IMR-90 (cell line): ENCODE measurements around the gene ZFR. TPM values are rescaled to one million over a fixed set of nuclear protein-coding genes. Genes with fewer than 3 reads are reported as not detected.

Experiments
- ATAC-seq: fragments of 200-7000 bp; cut with Tn5 transposase; 2 replicates; pipeline ENCODE4 v1.9.1; 2020; ENCODE audit warnings: low read depth, mild to moderate bottlenecking, moderate library complexity
- BruUV-seq: library from RNA; stranded (reverse); fragments of 400-500 nt; replicated peaks from 2 replicates; lab custom pipeline; 2021; lab: Mats Ljungman, UMichigan
- CTCF ChIA-PET: fragments of 300-600 bp; formaldehyde crosslinking; extraction: SDS; loops from one replicate; lab custom pipeline; 2021; ENCODE audit warnings: antibody characterized with exemption; lab: Yijun Ruan, JAX
- POLR2A ChIA-PET: fragments of 300-600 bp; sonication (Branson Sonifier 250); formaldehyde crosslinking; loops from one replicate; lab custom pipeline; 2022; ENCODE audit warnings: antibody characterized with exemption; ENCODE audit not compliant: unreplicated experiment; lab: Charles Lee
- DNase-seq: peaks from one replicate; pipeline ENCODE4 v3.0.0; 2013
- H2AFZ ChIP-seq: replicated peaks from 2 replicates; pipeline ENCODE3; 2013; ENCODE audit warnings: low read length, mild to moderate bottlenecking; ENCODE audit not compliant: poor library complexity
- H2AK5ac ChIP-seq: 2 replicates; pipeline ENCODE4 v1.6.1; 2013; ENCODE audit warnings: low read depth, low read length, inconsistent platforms
- H2AK9ac ChIP-seq: replicated peaks from 2 replicates; pipeline ENCODE3; 2013; ENCODE audit warnings: mild to moderate bottlenecking, low read depth, low read length, moderate library complexity; ENCODE audit not compliant: poor library complexity
- H2BK120ac ChIP-seq: 2 replicates; pipeline ENCODE4 v1.6.1; 2013; ENCODE audit warnings: low read depth, low read length, inconsistent platforms
- H2BK15ac ChIP-seq: 3 replicates; pipeline ENCODE4 v1.6.1; 2013; ENCODE audit warnings: low read depth, low read length, inconsistent platforms
- H2BK20ac ChIP-seq: 2 replicates; pipeline ENCODE4 v1.6.1; 2013; ENCODE audit warnings: low read depth, mild to moderate bottlenecking, inconsistent platforms, low read length, moderate library complexity
- H2BK5ac ChIP-seq: 2 replicates; pipeline ENCODE4 v1.6.1; 2013; ENCODE audit warnings: mild to moderate bottlenecking, low read depth, low read length, inconsistent platforms; ENCODE audit not compliant: poor library complexity, severe bottlenecking
- H3K14ac ChIP-seq: replicated peaks from 2 replicates; pipeline ENCODE4 v1.6.1; 2013; ENCODE audit warnings: low read depth, low read length, inconsistent platforms
- H3K18ac ChIP-seq: 2 replicates; pipeline ENCODE4 v1.6.1; 2013; ENCODE audit warnings: low read depth, low read length, control low read depth
- H3K23ac ChIP-seq: 2 replicates; pipeline ENCODE4 v1.6.1; 2013; ENCODE audit warnings: low read depth, low read length, inconsistent platforms
- H3K27ac ChIP-seq: 2 replicates; pipeline ENCODE4 v1.5.1; 2013; ENCODE audit warnings: mild to moderate bottlenecking, control low read depth, low read length; ENCODE audit not compliant: insufficient read depth
- H3K27me3 ChIP-seq: 2 replicates; pipeline ENCODE4 v1.6.1; 2013; ENCODE audit warnings: low read length; ENCODE audit not compliant: control insufficient read depth, insufficient read depth
- H3K36me3 ChIP-seq: 2 replicates; pipeline ENCODE4 v1.6.1; 2013; ENCODE audit warnings: low read length, mixed read lengths; ENCODE audit not compliant: control insufficient read depth, insufficient read depth
- H3K4ac ChIP-seq: 2 replicates; pipeline ENCODE4 v1.6.1; 2013; ENCODE audit warnings: low read depth, low read length, inconsistent platforms
- H3K4me1 ChIP-seq: 2 replicates; pipeline ENCODE4 v1.6.1; 2013; ENCODE audit warnings: low read length, mixed read lengths; ENCODE audit not compliant: control insufficient read depth, insufficient read depth
- H3K4me2 ChIP-seq: 2 replicates; pipeline ENCODE4 v1.6.1; 2013; ENCODE audit warnings: low read depth, mild to moderate bottlenecking, control low read depth, low read length, moderate library complexity
- H3K4me3 ChIP-seq: 2 replicates; pipeline ENCODE4 v1.5.1; 2013; ENCODE audit warnings: low read depth, mild to moderate bottlenecking, control low read depth, low read length, moderate library complexity; ENCODE audit not compliant: insufficient read depth
- H3K56ac ChIP-seq: 2 replicates; pipeline ENCODE4 v1.6.1; 2013; ENCODE audit warnings: low read length, inconsistent platforms; ENCODE audit not compliant: insufficient read depth; ENCODE audit errors: extremely low read depth
- H3K79me1 ChIP-seq, 2 experiments: 2 replicates each; pipeline ENCODE4 v1.6.1; 2013; ENCODE audit warnings: low read length in 2 of 2, inconsistent platforms in 1 of 2, low read depth in 1 of 2
- H3K9ac ChIP-seq: 2 replicates; pipeline ENCODE4 v1.6.1; 2013; ENCODE audit warnings: low read depth, low read length, control low read depth
- H3K9me1 ChIP-seq: 2 replicates; pipeline ENCODE4 v1.6.1; 2013; ENCODE audit warnings: low read length, inconsistent platforms; ENCODE audit not compliant: insufficient read depth
- H3K9me3 ChIP-seq: 2 replicates; pipeline ENCODE4 v1.6.1; 2013; ENCODE audit warnings: low read length; ENCODE audit not compliant: control insufficient read depth, insufficient read depth
- H4K20me1 ChIP-seq: 2 replicates; pipeline ENCODE4 v1.6.1; 2013; ENCODE audit warnings: low read length, inconsistent platforms; ENCODE audit not compliant: insufficient read depth
- H4K5ac ChIP-seq: 2 replicates; pipeline ENCODE4 v1.6.1; 2013; ENCODE audit warnings: mild to moderate bottlenecking, low read depth, low read length, control low read depth
- H4K8ac ChIP-seq, 2 experiments: 2 replicates each; pipeline ENCODE4 v1.6.1; 2013; ENCODE audit warnings: low read depth in 2 of 2, low read length in 2 of 2, control low read depth in 1 of 2, inconsistent platforms in 1 of 2
- H4K91ac ChIP-seq: 2 replicates; pipeline ENCODE4 v1.6.1; 2013; ENCODE audit warnings: low read depth, low read length, inconsistent platforms; ENCODE audit not compliant: insufficient read depth
- CHD1 ChIP-seq: IDR thresholded peaks from 2 replicates; pipeline ENCODE4 v1.6.1; 2012; ENCODE audit warnings: low read depth, low read length, improper control_type of control experiment
- MAZ ChIP-seq: IDR thresholded peaks from 2 replicates; pipeline ENCODE4 v1.6.1; 2012; ENCODE audit warnings: low read depth, mild to moderate bottlenecking, low read length, improper control_type of control experiment, moderate library complexity, borderline replicate concordance
- RCOR1 ChIP-seq: IDR thresholded peaks from 2 replicates; pipeline ENCODE4 v1.6.1; 2012; ENCODE audit warnings: mild to moderate bottlenecking, low read length, improper control_type of control experiment; ENCODE audit not compliant: insufficient replicate concordance
- RFX5 ChIP-seq: IDR thresholded peaks from 2 replicates; pipeline ENCODE4 v1.8.0; 2012; ENCODE audit warnings: low read depth, mild to moderate bottlenecking, low read length, moderate library complexity
- WGBS, 2 experiments: methylation state at CpG; one replicate each; pipeline versions ENCODE4 v1.1.5 to v1.1.7; 2013; ENCODE audit warnings: missing lambda C conversion rate in 2 of 2; ENCODE audit not compliant: insufficient read length in 1 of 2; ENCODE audit errors: extremely low coverage in 2 of 2; 5-methylcytosine and 5-hydroxymethylcytosine counted together
- dilution Hi-C: fragments of 300-500 bp; cut with HindIII; formaldehyde crosslinking; loops from one replicate; pipeline ENCODE4 v1.14.3; 2018; ENCODE audit warnings: low sequenced_read_pairs; ENCODE audit not compliant: unreplicated experiment
- in situ Hi-C: fragments of 300-500 bp; cut with MboI; formaldehyde crosslinking; loops from 3 replicates; pipeline ENCODE4 v1.14.3; 2019; ENCODE audit warnings: low sequenced_read_pairs, inconsistent platforms, mixed read lengths
- intact Hi-C: fragments of 100-400 bp; cut with micrococcal nuclease; formaldehyde crosslinking; loops from 2 replicates; pipeline ENCODE4 v1.10.0; 2022
- polyA plus RNA-seq, 3 experiments: library from polyadenylated mRNA; depleted of rRNA; stranded (reverse); fragments of >200 nt; gene quantifications; 2 replicates each; pipeline ENCODE4 v1.2.3, GENCODE V29; 2012; ENCODE audit warnings: low replicate concordance in 1 of 3
- total RNA-seq: library from RNA; depleted of rRNA; stranded (reverse); fragments of >200 nt; gene quantifications from 2 replicates; pipeline ENCODE4 v1.2.3, GENCODE V29; 2012
- TF ChIP-seq, protein P1 (sequence below): fragments of 150-350 bp; IDR thresholded peaks from 2 replicates; pipeline ENCODE4 v1.6.1; 2016; ENCODE audit warnings: low read depth, mild to moderate bottlenecking, low read length, moderate library complexity, borderline replicate concordance

The ZFR gene
- total and polyA plus RNA-seq, 2 of the 4 experiments (the other 2 are of a cell fraction) = 30.4 to 81.4 TPM

DNA sequence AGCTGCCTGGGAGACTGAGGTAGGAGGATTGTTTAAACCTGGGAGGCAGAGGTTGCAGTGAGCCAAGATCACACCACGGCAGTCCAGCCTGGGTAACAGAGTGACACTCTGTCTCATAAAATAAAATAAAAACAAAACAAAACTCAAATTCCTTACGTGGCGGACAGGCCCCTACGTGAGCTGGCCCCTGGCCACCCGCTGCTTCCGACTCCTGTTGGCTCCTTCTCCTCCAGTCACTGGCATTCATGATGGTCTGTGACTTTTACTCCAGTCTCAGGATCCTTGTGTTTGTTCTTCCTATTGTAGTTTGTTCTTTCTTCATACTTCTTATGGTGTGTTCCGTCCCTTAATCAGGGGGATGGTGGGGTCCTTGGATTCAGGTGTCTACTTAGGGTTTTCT, 28.5 kb upstream of the ZFR start:
- Histone ChIP-seq H3K9ac (no peak overlapping the region), H2BK20ac (no peak overlapping the region), H3K4ac (no peak overlapping the region), H3K9me3 (no peaks in the 10 kb centered on the region), H3K27me3 (peaks cover 7% of the 10 kb centered on the region), H4K8ac (no peak overlapping the region), H3K9me1 (no peaks in the 10 kb centered on the region), H2AFZ (no peak overlapping the region), H4K5ac (no peak overlapping the region), H4K20me1 (no peaks in the 10 kb centered on the region), H2BK5ac (no peak overlapping the region), H3K79me1 (no peaks in the 10 kb centered on the region), H3K27ac (no peak overlapping the region), H3K36me3 (no peaks in the 10 kb centered on the region), H3K4me1 (no peaks in the 10 kb centered on the region), H3K4me2 (no peak overlapping the region), H3K4me3 (no peak overlapping the region), H2BK15ac (no peak overlapping the region), H4K91ac (no peak overlapping the region), H3K23ac (no peak overlapping the region), H3K14ac (no peak overlapping the region), H3K18ac (no peak overlapping the region), H3K56ac (no peak overlapping the region), H2BK120ac (no peak overlapping the region), H2AK5ac (no peak overlapping the region), H2AK9ac (no peak overlapping the region)
- WGBS, 2 experiments = 100% methylated on average over 1 of the region's 7 CpGs; no CpG with 5 or more reads in 1 of the 2 experiments
- dilution Hi-C loops (no loop called here), in situ Hi-C loops (no loop called here), intact Hi-C loops (no loop called here)
- DNase-seq = no peak
- POLR2A ChIA-PET = no interaction called here
- BruUV-seq = no TSS peak
- no peak for ATAC-seq
- CTCF ChIA-PET = no interaction called here
- TF ChIP-seq MAZ = no peak
- TF ChIP-seq, protein P1, sequence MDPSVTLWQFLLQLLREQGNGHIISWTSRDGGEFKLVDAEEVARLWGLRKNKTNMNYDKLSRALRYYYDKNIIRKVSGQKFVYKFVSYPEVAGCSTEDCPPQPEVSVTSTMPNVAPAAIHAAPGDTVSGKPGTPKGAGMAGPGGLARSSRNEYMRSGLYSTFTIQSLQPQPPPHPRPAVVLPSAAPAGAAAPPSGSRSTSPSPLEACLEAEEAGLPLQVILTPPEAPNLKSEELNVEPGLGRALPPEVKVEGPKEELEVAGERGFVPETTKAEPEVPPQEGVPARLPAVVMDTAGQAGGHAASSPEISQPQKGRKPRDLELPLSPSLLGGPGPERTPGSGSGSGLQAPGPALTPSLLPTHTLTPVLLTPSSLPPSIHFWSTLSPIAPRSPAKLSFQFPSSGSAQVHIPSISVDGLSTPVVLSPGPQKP = no peak
- TF ChIP-seq CHD1 = no peak
- no peak for TF ChIP-seq RFX5
- no peak for TF ChIP-seq RCOR1
